ENCODE results near the gene CHRM4. TPM values are rescaled to one million over a fixed set of nuclear protein-coding genes. Genes with fewer than 3 reads are reported as not detected.

Gene CHRM4
- total RNA-seq, 2 donors from 2014 or later, result 1.8 TPM; not detected in 1

DNA sequence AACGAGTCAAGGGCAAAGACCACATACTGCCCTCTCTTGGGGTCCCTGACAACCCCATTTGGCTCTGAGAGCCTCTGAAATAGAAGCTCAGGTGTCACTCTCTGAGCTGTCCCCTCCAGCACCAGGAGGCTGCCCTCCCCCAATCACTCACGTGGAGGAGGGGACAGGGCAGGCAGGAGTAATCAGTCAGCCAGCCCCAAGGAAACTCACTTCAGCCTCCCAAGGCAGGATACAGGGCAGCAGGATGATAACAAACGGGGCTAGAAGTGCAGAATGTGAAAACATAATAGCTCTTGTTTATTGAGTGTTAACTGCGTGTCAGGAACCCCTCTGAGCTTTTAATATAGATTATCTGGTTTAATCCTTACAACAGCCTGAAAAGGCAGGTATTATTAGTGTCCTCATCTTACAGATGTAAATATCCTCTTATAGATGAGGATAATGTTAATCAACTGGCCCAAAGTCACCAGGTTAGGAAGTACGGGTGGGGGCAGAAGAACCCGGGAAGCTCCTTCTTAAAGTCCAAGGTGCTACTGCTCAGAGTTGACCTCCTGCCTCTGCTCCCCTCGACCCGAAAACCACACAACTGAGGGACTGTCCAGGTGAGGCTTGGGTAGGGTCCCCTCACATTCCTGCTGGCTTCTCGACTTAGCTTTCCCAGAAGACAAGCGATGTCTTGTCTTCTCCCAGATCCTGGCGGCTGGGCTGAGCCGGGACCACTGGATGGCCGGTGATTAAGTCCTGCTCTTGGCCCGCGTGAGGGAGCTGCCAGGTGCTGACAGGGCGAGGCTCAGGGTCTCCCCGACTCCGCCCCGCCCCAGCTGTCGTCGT, 2.7 kb downstream of the CHRM4 start:
- no peak overlapping the region for H3K27ac ChIP-seq
- H3K4me1 ChIP-seq (ENCODE audit: control insufficient read depth in 1 of 2, low read depth in 2 of 2), result peaks cover 15 to 25% of the 10 kb centered on the region in 2 donors
- H3K36me3 ChIP-seq, result no peaks in the 10 kb centered on the region
- ATAC-seq (ENCODE audit: insufficient number of reproducible peaks, low FRiP score, low read depth) (no peak), DNase-seq (ENCODE audit: low spot score) (no peak)
- peak overlapping the region; percentile 62 for H3K4me3 ChIP-seq
- TF ChIP-seq, protein P1, sequence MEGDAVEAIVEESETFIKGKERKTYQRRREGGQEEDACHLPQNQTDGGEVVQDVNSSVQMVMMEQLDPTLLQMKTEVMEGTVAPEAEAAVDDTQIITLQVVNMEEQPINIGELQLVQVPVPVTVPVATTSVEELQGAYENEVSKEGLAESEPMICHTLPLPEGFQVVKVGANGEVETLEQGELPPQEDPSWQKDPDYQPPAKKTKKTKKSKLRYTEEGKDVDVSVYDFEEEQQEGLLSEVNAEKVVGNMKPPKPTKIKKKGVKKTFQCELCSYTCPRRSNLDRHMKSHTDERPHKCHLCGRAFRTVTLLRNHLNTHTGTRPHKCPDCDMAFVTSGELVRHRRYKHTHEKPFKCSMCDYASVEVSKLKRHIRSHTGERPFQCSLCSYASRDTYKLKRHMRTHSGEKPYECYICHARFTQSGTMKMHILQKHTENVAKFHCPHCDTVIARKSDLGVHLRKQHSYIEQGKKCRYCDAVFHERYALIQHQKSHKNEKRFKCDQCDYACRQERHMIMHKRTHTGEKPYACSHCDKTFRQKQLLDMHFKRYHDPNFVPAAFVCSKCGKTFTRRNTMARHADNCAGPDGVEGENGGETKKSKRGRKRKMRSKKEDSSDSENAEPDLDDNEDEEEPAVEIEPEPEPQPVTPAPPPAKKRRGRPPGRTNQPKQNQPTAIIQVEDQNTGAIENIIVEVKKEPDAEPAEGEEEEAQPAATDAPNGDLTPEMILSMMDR (IDR thresholded peaks at IDR 0.05), result no peak
- no peaks in the 10 kb centered on the region for H3K9me3 ChIP-seq
- peaks cover 14% of the 10 kb centered on the region for H3K27me3 ChIP-seq (replicated peaks; ENCODE audit: insufficient read depth)

DNA sequence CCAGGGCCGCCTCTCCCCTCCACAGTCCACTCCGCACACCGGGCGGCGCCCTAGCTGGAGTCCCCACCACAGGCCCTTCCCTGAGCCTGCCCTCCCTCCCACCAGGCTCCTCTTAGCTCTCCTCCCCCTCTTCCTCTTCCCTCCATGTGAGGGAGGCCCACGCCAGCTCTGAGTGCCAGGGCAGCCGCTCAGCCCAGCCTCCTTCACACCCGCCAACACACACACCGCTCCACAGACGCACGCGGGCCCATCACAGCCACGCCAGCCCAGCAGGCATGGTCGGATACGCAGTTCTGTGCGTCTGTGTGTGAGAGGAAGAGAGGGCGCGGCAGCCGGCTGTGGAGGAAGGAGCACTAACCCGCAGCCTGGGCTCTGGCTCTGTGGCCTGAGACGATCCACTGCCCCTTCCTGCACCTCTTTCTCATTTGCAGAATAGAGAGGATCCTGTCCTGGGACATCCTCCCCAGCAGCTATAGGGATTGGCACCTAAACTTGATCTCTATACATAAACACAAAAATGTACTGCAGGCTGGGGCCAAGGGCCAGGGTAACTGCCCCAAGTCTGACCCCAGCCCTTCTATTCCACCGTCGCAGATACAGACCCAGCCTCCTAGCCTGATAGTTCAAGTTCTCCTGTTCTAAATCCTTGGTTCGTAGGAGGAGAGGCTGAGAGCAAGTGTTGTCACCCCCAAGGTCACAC, 3.5 kb downstream of the CHRM4 start:
- H3K27ac ChIP-seq, result no peak overlapping the region
- H3K4me1 ChIP-seq (ENCODE audit: control insufficient read depth in 1 of 2, low read depth in 2 of 2), result peaks cover 15 to 25% of the 10 kb centered on the region in 2 donors
- TF ChIP-seq, protein P1 (IDR thresholded peaks at IDR 0.05), result no peak
- no peak for DNase-seq (ENCODE audit: low spot score)
- peaks cover 14% of the 10 kb centered on the region for H3K27me3 ChIP-seq (replicated peaks; ENCODE audit: insufficient read depth)
- no peaks in the 10 kb centered on the region for H3K36me3 ChIP-seq
- ATAC-seq (ENCODE audit: insufficient number of reproducible peaks, low FRiP score, low read depth), result no peak
- no peak overlapping the region for H3K4me3 ChIP-seq
- no peaks in the 10 kb centered on the region for H3K9me3 ChIP-seq

DNA sequence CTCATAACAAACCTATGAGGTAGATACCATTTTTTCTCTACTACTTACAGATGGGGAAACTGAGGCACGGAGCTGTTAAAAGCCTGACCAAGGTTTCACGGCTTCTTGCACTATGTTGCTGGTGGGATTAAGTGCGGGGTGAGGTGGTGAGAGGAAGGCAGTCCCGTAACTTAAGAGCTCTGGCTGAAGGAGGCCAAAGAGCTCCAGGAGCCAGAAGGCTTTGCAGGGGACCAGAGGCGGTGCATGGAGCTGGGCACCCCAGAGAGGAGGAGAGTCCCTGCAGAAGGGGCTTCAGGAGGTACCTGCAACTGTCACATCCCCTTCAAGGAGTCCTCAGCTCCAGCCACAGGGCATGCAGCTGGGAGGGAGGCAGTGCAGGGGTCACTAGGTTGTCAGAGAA, 4.1 kb downstream of the CHRM4 start:
- no peaks in the 10 kb centered on the region for H3K36me3 ChIP-seq
- peaks cover 14% of the 10 kb centered on the region for H3K27me3 ChIP-seq (replicated peaks; ENCODE audit: insufficient read depth)
- DNase-seq (ENCODE audit: low spot score), result no peak
- no peak for ATAC-seq (ENCODE audit: insufficient number of reproducible peaks, low FRiP score, low read depth)
- peaks cover 13 to 27% of the 10 kb centered on the region in 2 donors for H3K4me1 ChIP-seq (ENCODE audit: control insufficient read depth in 1 of 2, low read depth in 2 of 2)
- no peaks in the 10 kb centered on the region for H3K9me3 ChIP-seq
- H3K27ac ChIP-seq, result no peak overlapping the region
- TF ChIP-seq, protein P1 (IDR thresholded peaks at IDR 0.05), result no peak
- no peak overlapping the region for H3K4me3 ChIP-seq

DNA sequence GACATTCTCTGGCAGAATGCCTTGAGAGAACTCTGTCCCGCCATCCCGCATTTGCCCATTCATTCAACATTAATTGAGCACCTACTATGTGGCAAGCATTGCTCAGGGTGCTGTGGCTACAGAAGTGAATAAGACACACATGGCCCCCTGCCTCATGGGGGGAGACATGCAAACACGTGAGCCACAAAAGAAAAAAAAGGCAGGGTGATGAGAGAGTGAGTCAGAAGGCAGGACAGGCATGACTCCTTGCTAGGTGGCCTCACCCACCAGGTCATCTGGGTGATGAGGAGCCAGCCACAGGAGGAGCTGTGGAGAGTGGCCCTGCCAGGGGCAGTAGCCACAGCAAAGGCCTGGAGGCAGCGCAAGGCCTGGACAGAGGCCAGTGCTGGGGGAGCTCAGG, 4.9 kb downstream of the CHRM4 start:
- H3K4me1 ChIP-seq (ENCODE audit: control insufficient read depth in 1 of 2, low read depth in 2 of 2), result peaks cover 14 to 27% of the 10 kb centered on the region in 2 donors
- H3K27ac ChIP-seq, result no peak overlapping the region
- TF ChIP-seq, protein P1 (IDR thresholded peaks at IDR 0.05), result no peak
- H3K4me3 ChIP-seq, result no peak overlapping the region
- no peaks in the 10 kb centered on the region for H3K36me3 ChIP-seq
- peaks cover 14% of the 10 kb centered on the region for H3K27me3 ChIP-seq (replicated peaks; ENCODE audit: insufficient read depth)
- H3K9me3 ChIP-seq, result no peaks in the 10 kb centered on the region
- DNase-seq (ENCODE audit: low spot score) (no peak), ATAC-seq (ENCODE audit: insufficient number of reproducible peaks, low FRiP score, low read depth) (no peak)

DNA sequence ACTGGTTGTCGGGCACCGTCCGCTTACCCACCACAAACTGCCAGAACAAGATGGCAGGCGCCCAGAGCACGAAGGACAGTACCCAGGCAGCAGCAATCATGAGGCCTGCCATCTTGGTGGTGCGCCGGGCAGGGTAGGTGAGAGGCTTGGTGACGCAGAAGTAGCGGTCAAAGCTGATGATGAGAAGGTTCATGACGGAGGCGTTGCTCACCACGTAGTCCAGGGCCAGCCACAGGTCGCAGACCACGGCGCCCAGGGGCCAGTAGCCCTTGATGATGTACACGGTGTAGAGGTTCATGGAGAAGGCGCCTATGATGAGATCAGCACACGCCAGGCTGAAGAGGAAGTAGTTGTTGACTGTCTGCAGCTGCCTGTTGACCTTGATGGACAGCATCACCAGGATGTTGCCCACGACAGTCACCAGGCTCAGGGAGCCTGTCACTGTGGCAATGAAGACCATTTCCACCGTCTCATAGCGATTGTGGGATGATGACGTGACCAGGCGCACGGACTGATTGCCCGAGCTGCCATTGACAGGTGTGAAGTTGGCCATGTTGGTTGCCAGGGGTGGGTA, 5.5 kb downstream of the CHRM4 start:
- H3K9me3 ChIP-seq, result no peaks in the 10 kb centered on the region
- H3K27ac ChIP-seq, result no peak overlapping the region
- no peak for ATAC-seq (ENCODE audit: insufficient number of reproducible peaks, low FRiP score, low read depth)
- H3K27me3 ChIP-seq (replicated peaks; ENCODE audit: insufficient read depth), result peaks cover 14% of the 10 kb centered on the region
- no peaks in the 10 kb centered on the region for H3K36me3 ChIP-seq
- TF ChIP-seq, protein P1 (IDR thresholded peaks at IDR 0.05), result no peak
- DNase-seq (ENCODE audit: low spot score), result no peak
- H3K4me1 ChIP-seq (ENCODE audit: control insufficient read depth in 1 of 2, low read depth in 2 of 2), result peaks cover 14 to 23% of the 10 kb centered on the region in 2 donors
- no peak overlapping the region for H3K4me3 ChIP-seq

Data from thoracic aorta (tissue), 2 donors.